ENCODE data around the gene ATP5PD.
"Not testable (repeated sequence)": the region's sequence is repeated elsewhere in the genome, so short reads cannot be mapped to it uniquely, and the experiment has no call there.

The ATP5PD gene

GRCh38 chr17:75051941-75052340 lies 5.2 kb upstream of the ATP5PD start:
- TF ChIP-seq CTCF (conservative IDR thresholded peaks at IDR 0.05; ENCODE audit: control insufficient read depth, insufficient read depth, low read depth, low read length) = no peak
- H3K4me3 ChIP-seq (ENCODE audit: control insufficient read depth, low read depth, low read length) = no peak overlapping the region
- no peak for DNase-seq (ENCODE audit: low read depth)

- no peak for TF ChIP-seq CTCF (conservative IDR thresholded peaks at IDR 0.05; ENCODE audit: control insufficient read depth, insufficient read depth, low read depth, low read length)
- DNase-seq (ENCODE audit: low read depth) = no peak
- H3K4me3 ChIP-seq (ENCODE audit: control insufficient read depth, low read depth, low read length) = no peak overlapping the region
Observed at GRCh38 chr17:75049706-75050105, 2.9 kb upstream of the ATP5PD start.

DNA sequence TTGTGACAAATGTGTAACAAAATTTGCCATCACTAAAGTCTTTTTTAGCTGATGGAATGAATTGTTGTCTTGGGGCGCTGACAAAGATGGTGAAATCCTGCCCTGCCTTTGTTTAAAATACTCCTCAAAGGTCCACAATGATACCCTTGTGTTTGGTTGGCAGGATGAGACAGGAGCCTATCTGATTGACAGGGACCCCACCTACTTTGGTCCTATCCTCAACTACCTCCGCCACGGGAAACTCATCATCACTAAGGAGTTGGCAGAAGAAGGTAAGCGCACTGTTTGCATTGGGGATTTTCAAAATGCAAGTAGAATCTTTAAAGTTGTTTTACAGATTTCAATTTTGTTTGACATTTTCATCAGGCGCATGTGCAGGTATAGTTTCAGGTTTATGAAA lies 2.3 kb upstream of the ATP5PD start:
- H3K4me3 ChIP-seq (ENCODE audit: control insufficient read depth, low read depth, low read length) = no peak overlapping the region
- no peak for DNase-seq (ENCODE audit: low read depth)
- no peak for TF ChIP-seq CTCF (conservative IDR thresholded peaks at IDR 0.05; ENCODE audit: control insufficient read depth, insufficient read depth, low read depth, low read length)

DNA sequence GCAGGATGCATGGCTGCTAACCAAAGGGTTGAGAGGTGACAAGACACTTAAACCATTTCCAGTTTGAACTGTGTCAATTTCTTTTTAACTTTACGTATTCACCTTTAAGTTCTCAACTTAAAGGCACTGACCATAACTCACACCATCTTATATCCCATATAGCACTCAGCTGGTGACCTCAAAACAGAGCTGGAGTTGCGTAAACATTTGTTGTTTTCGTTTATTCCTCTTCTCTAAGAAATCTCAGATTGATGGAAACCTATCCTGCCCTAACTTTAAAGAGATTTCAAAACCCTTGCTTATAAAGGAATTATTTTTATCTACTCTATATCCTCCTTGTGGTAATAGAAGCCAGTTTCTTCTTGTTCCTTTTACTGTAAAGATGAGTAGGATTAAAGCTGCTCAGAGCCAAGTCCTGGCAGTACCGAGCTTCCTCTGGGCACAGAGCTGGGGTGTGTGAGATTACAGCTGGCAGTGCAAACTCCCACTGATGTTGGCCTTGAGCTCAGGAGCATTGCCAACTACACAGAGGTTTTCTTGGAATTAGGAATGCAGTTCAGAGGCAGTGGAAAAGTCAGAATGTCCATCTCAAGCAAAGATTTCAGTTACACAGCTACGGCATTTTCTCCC lies 1.6 kb upstream of the ATP5PD start:
- DNase-seq (ENCODE audit: low read depth) = peak; percentile 23
- H3K4me3 ChIP-seq (ENCODE audit: control insufficient read depth, low read depth, low read length) = peak overlapping the region; percentile 85
- no peak for TF ChIP-seq CTCF (conservative IDR thresholded peaks at IDR 0.05; ENCODE audit: control insufficient read depth, insufficient read depth, low read depth, low read length)

DNA sequence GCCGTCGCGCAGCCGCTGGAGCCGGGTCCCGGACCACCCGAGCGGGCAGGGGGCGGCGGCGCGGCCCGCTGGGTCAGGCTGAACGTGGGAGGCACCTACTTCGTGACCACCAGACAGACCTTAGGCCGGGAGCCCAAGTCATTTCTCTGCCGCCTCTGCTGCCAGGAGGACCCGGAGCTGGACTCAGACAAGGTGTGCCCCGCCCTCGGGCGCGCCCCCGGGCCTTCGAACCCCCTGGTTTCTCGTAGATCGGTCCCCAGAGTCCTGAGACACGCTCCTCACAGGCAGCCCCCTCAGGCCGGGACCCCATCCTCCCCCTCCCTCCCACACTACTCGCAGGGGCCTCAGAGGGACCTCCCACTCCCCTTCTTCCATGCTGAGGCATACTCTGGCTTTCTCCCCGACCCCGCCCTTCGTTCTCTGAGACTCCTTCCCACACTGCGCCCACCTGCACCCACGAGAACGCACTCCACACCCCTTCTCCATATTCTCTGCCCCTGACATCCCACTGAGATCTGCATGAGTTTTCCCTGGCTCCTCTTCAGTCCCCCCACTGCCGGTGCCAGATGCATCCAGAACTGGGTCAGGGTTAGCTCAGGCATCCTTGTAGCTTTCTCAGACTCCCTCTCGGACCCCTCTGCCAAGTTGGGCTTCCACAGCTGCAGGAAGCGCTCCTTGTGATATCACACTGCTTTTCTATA lies 779 bp upstream of the ATP5PD start:
- TF ChIP-seq CTCF (conservative IDR thresholded peaks at IDR 0.05; ENCODE audit: control insufficient read depth, insufficient read depth, low read depth, low read length) = no peak
- H3K4me3 ChIP-seq (ENCODE audit: control insufficient read depth, low read depth, low read length) = peak overlapping the region; percentile 85
- DNase-seq (ENCODE audit: low read depth) = no peak

- peak overlapping the region; percentile 96 for H3K4me3 ChIP-seq (ENCODE audit: control insufficient read depth, low read depth, low read length)
- DNase-seq (ENCODE audit: low read depth) = not testable (repeated sequence)
Observed at GRCh38 chr17:75045946-75046406, 793 bp downstream of the ATP5PD start.

GRCh38 chr17:75044716-75045115 lies 2.1 kb downstream of the ATP5PD start:
- no peak for TF ChIP-seq CTCF (conservative IDR thresholded peaks at IDR 0.05; ENCODE audit: control insufficient read depth, insufficient read depth, low read depth, low read length)
- DNase-seq (ENCODE audit: low read depth) = no peak
- H3K4me3 ChIP-seq (ENCODE audit: control insufficient read depth, low read depth, low read length) = no peak overlapping the region

DNA sequence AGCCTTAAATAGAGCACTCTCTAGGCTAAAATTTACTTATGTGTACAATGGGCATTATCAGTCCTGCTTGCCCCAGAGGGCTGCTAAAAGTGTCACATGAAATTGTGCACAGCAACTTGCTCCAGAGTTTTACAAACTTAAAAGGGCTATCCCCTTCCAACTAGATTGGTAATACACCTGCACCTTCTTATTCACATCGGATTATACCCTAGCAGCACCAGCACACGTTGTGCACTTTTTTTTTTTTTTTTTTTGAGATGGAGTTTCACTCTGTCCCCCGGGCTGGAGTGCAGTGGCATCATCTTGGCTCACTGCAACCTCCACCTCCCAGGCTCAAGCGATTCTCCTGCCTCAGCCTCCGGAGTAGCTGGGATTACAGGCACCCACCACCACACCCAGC lies 3.0 kb downstream of the ATP5PD start:
- DNase-seq (ENCODE audit: low read depth); H3K4me3 ChIP-seq (ENCODE audit: control insufficient read depth, low read depth, low read length): not testable (repeated sequence)

Measured in fibroblast of mammary gland (primary cell).